Lung (tissue), 12 donors: ENCODE measurements around the gene GCK. TPM values are rescaled to one million over a fixed set of nuclear protein-coding genes. Genes with fewer than 3 reads are reported as not detected.
A peak's percentile ranks its signal among the peaks of the same experiment; 100 is the strongest.
"Not testable (repeated sequence)": the region's sequence is repeated elsewhere in the genome, so short reads cannot be mapped to it uniquely, and the experiment has no call there.

ENCODE experiments used
- ATAC-seq: fragments of 200-7000 bp; cut with Tn5 transposase; one replicate; pipeline ENCODE4 v1.9.1; 2020; ENCODE audit warnings: moderate number of reproducible peaks; ENCODE audit not compliant: insufficient read depth, low FRiP score
- DNase-seq, 3 donors: peaks; one replicate each; pipeline ENCODE4 v3.0.0-alpha.2; 2013 to 2017
- H3K27ac ChIP-seq, 2 donors: one replicate each; pipeline ENCODE4 v1.5.1; 2013; ENCODE audit warnings: mild to moderate bottlenecking in 2 of 2, moderate library complexity in 2 of 2, control low read depth in 1 of 2, inconsistent platforms in 1 of 2, low read depth in 1 of 2, low read length in 1 of 2
- H3K27me3 ChIP-seq, 3 donors: one replicate each; pipeline ENCODE4 v1.5.1; 2013; ENCODE audit warnings: low read length in 2 of 3; ENCODE audit not compliant: control insufficient read depth in 3 of 3, insufficient read depth in 3 of 3
- H3K36me3 ChIP-seq, 4 donors: one replicate each; pipeline ENCODE4 v1.5.1; 2013; ENCODE audit warnings: low read length in 4 of 4, mild to moderate bottlenecking in 1 of 4, moderate library complexity in 1 of 4; ENCODE audit not compliant: control insufficient read depth in 4 of 4, insufficient read depth in 4 of 4
- H3K4me1 ChIP-seq, 5 donors: one replicate each; pipeline ENCODE4 v1.5.1; 2013; ENCODE audit warnings: low read length in 5 of 5, mild to moderate bottlenecking in 2 of 5, moderate library complexity in 1 of 5; ENCODE audit not compliant: control insufficient read depth in 5 of 5, insufficient read depth in 5 of 5
- H3K4me3 ChIP-seq: one replicate; pipeline ENCODE4 v1.5.1; 2013; ENCODE audit warnings: mild to moderate bottlenecking, control low read depth, moderate library complexity
- H3K9ac ChIP-seq, 2 donors: one replicate each; pipeline ENCODE4 v1.5.1; 2013; ENCODE audit warnings: low read length in 2 of 2, control low read depth in 1 of 2; ENCODE audit not compliant: insufficient read depth in 1 of 2
- H3K9me3 ChIP-seq, 4 donors: one replicate each; pipeline ENCODE4 v1.5.1; 2013; ENCODE audit warnings: low read length in 3 of 4, mild to moderate bottlenecking in 1 of 4, moderate library complexity in 1 of 4; ENCODE audit not compliant: control insufficient read depth in 4 of 4, insufficient read depth in 3 of 4
- WGBS, 2 donors: extraction: QIAGEN DNeasy Blood & Tissue Kit; methylation state at CpG; one replicate each; pipeline ENCODE4 v1.1.7; 2013; 5-methylcytosine and 5-hydroxymethylcytosine counted together
- polyA plus RNA-seq, 2 donors: library from polyadenylated mRNA; stranded (reverse); fragments of 200-250 nt; gene quantifications; one replicate each; pipeline ENCODE4 v1.2.1, GENCODE V29; 2013
- total RNA-seq, 2 donors: library from RNA; depleted of rRNA in 1 of 2; stranded (reverse); fragments of >200 nt in 1 of 2; gene quantifications; one replicate each; pipeline ENCODE4 v1.2.1, GENCODE V29; 2014 to 2021
- TF ChIP-seq, protein P1 (sequence below): IDR thresholded peaks from 2 replicates; pipeline ENCODE4 v1.5.1; 2012; ENCODE audit warnings: mild to moderate bottlenecking; ENCODE audit errors: control extremely low read depth, extremely low read depth
- donor health status: control.
- donor health status: control.
- donor health status: Bipolar disorder and iron deficiency.
- donor health status: healthy.
- donor health status: DM: yes; HTN: yes; CAD: no.

Gene GCK
- total and polyA plus RNA-seq, 4 donors = 0.25 to 1.1 (median 0.43) TPM

DNA sequence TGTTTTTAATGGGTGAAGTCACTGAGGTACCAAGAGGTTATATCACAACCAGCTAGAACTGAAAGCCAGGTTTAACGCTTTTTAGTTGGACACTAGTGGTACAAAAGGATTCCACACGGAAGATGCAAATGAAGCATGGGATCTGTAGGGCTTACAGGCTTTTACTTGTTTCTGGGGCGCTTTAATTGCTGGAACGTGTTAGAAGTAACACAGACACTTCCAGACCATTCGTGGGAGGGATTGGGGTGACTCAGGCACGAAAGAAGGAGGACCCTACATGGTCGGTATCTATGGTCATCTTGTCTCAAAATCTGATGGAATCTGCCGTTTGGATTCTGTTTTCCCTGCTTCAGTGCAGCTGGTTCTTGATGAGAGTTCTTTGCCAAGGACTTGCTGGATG is 12.6 kb upstream of the GCK start:
- 44 to 58% methylated on average over 8 of the region's 8 CpGs for WGBS, 2 donors
- Histone ChIP-seq H3K27ac (no peak overlapping the region), H3K4me1 (peaks cover 0 to 10% (median 7%) of the 10 kb centered on the region in 5 donors), H3K9me3 (no peaks in the 10 kb centered on the region), H3K27me3 (peaks cover 0 to 4% (median 0%) of the 10 kb centered on the region in 3 donors), H3K9ac (peak overlapping the region; percentile 13 to 55), H3K36me3 (peaks cover 6 to 20% (median 11%) of the 10 kb centered on the region in 4 donors), H3K4me3 (peak overlapping the region; percentile 90)
- TF ChIP-seq, protein P1, sequence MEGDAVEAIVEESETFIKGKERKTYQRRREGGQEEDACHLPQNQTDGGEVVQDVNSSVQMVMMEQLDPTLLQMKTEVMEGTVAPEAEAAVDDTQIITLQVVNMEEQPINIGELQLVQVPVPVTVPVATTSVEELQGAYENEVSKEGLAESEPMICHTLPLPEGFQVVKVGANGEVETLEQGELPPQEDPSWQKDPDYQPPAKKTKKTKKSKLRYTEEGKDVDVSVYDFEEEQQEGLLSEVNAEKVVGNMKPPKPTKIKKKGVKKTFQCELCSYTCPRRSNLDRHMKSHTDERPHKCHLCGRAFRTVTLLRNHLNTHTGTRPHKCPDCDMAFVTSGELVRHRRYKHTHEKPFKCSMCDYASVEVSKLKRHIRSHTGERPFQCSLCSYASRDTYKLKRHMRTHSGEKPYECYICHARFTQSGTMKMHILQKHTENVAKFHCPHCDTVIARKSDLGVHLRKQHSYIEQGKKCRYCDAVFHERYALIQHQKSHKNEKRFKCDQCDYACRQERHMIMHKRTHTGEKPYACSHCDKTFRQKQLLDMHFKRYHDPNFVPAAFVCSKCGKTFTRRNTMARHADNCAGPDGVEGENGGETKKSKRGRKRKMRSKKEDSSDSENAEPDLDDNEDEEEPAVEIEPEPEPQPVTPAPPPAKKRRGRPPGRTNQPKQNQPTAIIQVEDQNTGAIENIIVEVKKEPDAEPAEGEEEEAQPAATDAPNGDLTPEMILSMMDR = no peak
- DNase-seq (no peak), ATAC-seq (no peak)

DNA sequence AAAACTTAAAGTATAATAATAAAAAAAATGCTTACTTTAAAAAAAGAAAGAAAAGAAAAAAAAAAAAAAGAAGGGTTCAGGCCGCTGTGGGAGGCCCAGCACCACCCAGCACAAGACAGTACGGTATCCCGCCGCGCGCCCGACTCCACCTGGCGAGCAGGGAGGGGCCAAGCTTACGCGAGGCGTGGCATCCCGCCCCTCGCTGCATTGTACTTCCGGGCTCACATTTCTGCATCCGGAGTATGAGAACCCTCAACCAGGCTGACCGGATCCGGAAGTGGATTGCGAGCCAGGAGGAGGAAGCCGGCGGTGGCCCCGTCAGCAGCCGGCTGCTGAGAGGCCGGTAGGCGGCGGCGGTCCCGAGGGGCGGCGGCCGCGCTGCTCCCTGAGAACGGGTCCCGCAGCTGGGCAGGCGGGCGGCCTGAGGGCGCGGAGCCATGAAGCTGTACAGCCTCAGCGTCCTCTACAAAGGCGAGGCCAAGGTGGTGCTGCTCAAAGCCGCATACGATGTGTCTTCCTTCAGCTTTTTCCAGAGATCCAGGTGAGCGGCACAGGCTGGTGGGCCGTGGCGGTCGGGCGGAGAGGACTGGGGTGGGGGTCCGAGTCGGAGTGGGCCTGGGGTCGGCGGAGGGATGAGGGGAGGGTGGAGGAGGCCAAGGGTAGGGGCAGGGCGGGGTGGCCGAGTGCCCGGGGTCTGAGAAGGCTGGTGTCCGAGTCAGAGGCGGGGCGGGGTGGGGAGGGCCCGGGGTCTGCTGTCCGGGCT is 11.6 kb upstream of the GCK start, which contains the start of gene YKT6:
YKT6 (plus strand) TSS at position 280 of the 763 bp plus-strand sequence; CDS start at position 438, 158 bp downstream.
- Histone ChIP-seq H3K9ac (peak within 1 kb of the TSS; percentile 13 to 55), H3K27me3 (peaks cover 0 to 4% (median 0%) of the 10 kb centered on the region in 3 donors), H3K9me3 (no peaks in the 10 kb centered on the region), H3K4me3 (peak within 1 kb of the TSS; percentile 90), H3K36me3 (peaks cover 0 to 14% (median 7%) of the 10 kb centered on the region in 4 donors), H3K4me1 (peaks cover 0 to 10% (median 7%) of the 10 kb centered on the region in 5 donors), H3K27ac (peak within 1 kb of the TSS; percentile 66 to 90)
- DNase-seq (peak; percentile 94 to 97 (median 95)), ATAC-seq (peak; percentile 100)
- 0% methylated on average over 57 to 58 of the region's 58 CpGs for WGBS, 2 donors
- TF ChIP-seq, protein P1 = peak; percentile 30

DNA sequence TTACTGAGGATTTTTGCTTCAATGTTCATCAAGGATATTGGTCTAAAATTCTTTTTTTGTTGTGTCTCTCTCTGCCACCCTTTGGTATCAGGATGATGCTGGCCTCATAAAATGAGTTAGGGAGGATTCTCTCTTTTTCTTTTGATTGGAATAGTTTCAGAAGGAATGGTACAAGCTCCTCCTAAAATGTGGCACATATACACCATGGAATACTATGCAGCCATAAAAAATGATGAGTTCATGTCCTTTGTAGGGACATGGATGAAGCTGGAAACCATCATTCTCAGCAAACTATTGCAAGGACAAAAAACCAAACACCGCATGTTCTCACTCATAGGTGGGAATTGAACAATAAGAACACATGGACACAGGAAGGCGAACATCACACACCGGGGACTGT is 10.9 kb upstream of the GCK start:
- not testable (repeated sequence) for H3K27me3 ChIP-seq, DNase-seq, H3K9ac ChIP-seq, H3K9me3 ChIP-seq, ATAC-seq, H3K4me3 ChIP-seq, H3K27ac ChIP-seq, H3K36me3 ChIP-seq
- peaks cover 0 to 10% (median 7%) of the 10 kb centered on the region in 5 donors for H3K4me1 ChIP-seq
- WGBS, 2 donors = 89% methylated on average over 3 of the region's 3 CpGs; no CpG with 5 or more reads in 1 of the 2 donors

GRCh38 chr7:44197474-44197873 is 8.2 kb upstream of the GCK start:
- peaks cover 0 to 10% (median 7%) of the 10 kb centered on the region in 5 donors for H3K4me1 ChIP-seq
- no peak overlapping the region for H3K27ac ChIP-seq
- ATAC-seq = no peak
- no peak overlapping the region for H3K9ac ChIP-seq
- H3K27me3 ChIP-seq = peaks cover 0 to 4% (median 0%) of the 10 kb centered on the region in 3 donors
- TF ChIP-seq, protein P1 = no peak
- no peaks in the 10 kb centered on the region for H3K36me3 ChIP-seq
- no peaks in the 10 kb centered on the region for H3K9me3 ChIP-seq
- WGBS, 2 donors = 82 to 86% methylated on average over 7 of the region's 7 CpGs
- no peak overlapping the region for H3K4me3 ChIP-seq
- no peak for DNase-seq
